ENCODE data around the gene CDH16.

DNA sequence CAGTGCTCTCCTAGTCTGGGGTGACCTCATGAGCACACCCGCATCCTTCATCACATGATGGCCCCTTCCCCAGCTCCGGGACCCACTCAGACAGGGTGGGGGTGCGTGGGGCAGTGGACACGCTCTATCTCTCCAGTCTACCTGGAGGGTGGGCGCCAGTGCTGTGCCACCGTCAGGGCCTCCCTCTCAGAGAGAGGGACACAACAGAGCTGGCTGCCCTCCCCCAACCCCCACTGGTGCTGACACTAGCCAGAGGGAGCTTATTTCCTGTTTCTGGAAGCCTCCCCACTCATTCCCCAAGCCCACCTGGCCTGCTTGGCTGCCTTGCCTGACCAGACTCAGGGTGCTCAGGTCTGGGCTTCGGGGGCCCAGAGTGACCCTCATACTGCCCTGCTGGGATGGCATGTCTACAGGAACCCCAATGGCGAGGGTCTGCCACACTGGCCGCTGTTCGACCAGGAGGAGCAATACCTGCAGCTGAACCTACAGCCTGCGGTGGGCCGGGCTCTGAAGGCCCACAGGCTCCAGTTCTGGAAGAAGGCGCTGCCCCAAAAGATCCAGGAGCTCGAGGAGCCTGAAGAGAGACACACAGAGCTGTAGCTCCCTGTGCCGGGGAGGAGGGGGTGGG is 24.9 kb upstream of the CDH16 start:
- TF ChIP-seq, protein P1, sequence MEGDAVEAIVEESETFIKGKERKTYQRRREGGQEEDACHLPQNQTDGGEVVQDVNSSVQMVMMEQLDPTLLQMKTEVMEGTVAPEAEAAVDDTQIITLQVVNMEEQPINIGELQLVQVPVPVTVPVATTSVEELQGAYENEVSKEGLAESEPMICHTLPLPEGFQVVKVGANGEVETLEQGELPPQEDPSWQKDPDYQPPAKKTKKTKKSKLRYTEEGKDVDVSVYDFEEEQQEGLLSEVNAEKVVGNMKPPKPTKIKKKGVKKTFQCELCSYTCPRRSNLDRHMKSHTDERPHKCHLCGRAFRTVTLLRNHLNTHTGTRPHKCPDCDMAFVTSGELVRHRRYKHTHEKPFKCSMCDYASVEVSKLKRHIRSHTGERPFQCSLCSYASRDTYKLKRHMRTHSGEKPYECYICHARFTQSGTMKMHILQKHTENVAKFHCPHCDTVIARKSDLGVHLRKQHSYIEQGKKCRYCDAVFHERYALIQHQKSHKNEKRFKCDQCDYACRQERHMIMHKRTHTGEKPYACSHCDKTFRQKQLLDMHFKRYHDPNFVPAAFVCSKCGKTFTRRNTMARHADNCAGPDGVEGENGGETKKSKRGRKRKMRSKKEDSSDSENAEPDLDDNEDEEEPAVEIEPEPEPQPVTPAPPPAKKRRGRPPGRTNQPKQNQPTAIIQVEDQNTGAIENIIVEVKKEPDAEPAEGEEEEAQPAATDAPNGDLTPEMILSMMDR (IDR thresholded peaks at IDR 0.05), result no peak
- TF ChIP-seq POLR2A (IDR thresholded peaks at IDR 0.05), result no peak

Measured in heart left ventricle (tissue), 13 donors.